Measurements from ENCODE around the gene DBN1. TPM values are rescaled to one million over a fixed set of nuclear protein-coding genes. Genes with fewer than 3 reads are reported as not detected.
A peak's percentile ranks its signal among the peaks of the same experiment; 100 is the strongest.

Gene DBN1
- total RNA-seq, 1 experiment from 2014 or later, result 127 TPM

- no TSS peak for BruUV-seq (replicated peaks)
- intact Hi-C loops (cut with micrococcal nuclease), result loop anchor here (1.0 to 5.0 kb wide), 4 partner anchors 26 to 195 kb away; partner anchors contain the start of genes PRELID1 and RAB24
Measured at GRCh38 chr5:177497292-177498012, 24.0 kb upstream of the DBN1 start, which contains the start of gene PDLIM7. PDLIM7 (minus strand) TSS chr5:177497604; CDS start chr5:177496512, 1,092 bp downstream.

GRCh38 chr5:177496727-177497291 is 23.4 kb upstream of the DBN1 start:
- Histone ChIP-seq H3K36me3 (ENCODE audit: low read depth, low read length) (peaks cover 16% of the 10 kb centered on the region), H3F3A (ENCODE audit: low read length, unreplicated experiment) (peaks cover 4% of the 10 kb centered on the region), H2AFZ (ENCODE audit: low read length) (peak overlapping the region; percentile 42; the same call in 1 of the 2 replicates), H3K27ac (ENCODE audit: low read length) (peak overlapping the region; percentile 93), H3K9me2 (replicated peaks; ENCODE audit: low read length) (no peaks in the 10 kb centered on the region), H3K79me2 (ENCODE audit: low read length) (peaks cover 43% of the 10 kb centered on the region), H3K9ac (ENCODE audit: low read length) (peak overlapping the region; percentile 84), H3K9me3 (ENCODE audit: low read length) (no peaks in the 10 kb centered on the region), H3K4me1 (ENCODE audit: insufficient read depth, low read length) (peaks cover 41% of the 10 kb centered on the region), H3K27me3 (ENCODE audit: low read length) (no peaks in the 10 kb centered on the region), H4K20me1 (ENCODE audit: low read length) (peaks cover 8% of the 10 kb centered on the region; the same call in 1 of the 2 replicates), H3K4me2 (ENCODE audit: low read length) (peak overlapping the region; percentile 99), H3K4me3 (ENCODE audit: low read length) (peak overlapping the region; percentile 76)
- ChIA-PET CTCF (interaction anchor here (0.6 to 1.4 kb wide), 8 partner anchors 25 to 184 kb away, joined by 3 to 7 read pairs (median 4); no protein-coding TSS in a partner anchor), POLR2A (ENCODE audit: unreplicated experiment) (interaction anchor here (0.9 to 1.0 kb wide), 4 partner anchors 24 to 50 kb away, joined by 3 to 6 read pairs (median 4); no protein-coding TSS in a partner anchor)
- TF ChIP-seq CTCF (conservative IDR thresholded peaks at IDR 0.05; ENCODE audit: low read depth, low read length), result no peak
- TF ChIP-seq EZH2phosphoT487 (IDR thresholded peaks at IDR 0.05; ENCODE audit: borderline replicate concordance, low read length), result no peak
- TF ChIP-seq EZH2 (IDR thresholded peaks at IDR 0.05; ENCODE audit: low read length, unreplicated experiment), result no peak
- intact Hi-C loops (cut with micrococcal nuclease), result loop anchor here (1.0 to 5.0 kb wide), 4 partner anchors 26 to 195 kb away; partner anchors contain the start of genes PRELID1 and RAB24
- peak; percentile 90 for DNase-seq
- peak; percentile 45 for ATAC-seq
- no TSS peak for BruUV-seq (replicated peaks)

More at GRCh38 chr5:177497292-177498012, 24.0 kb upstream of the DBN1 start, which contains the start of gene PDLIM7:
- ChIA-PET CTCF (interaction anchor here (0.6 to 1.4 kb wide), 6 partner anchors 40 to 185 kb away, joined by 3 to 7 read pairs (median 4); no protein-coding TSS in a partner anchor), POLR2A (ENCODE audit: unreplicated experiment) (interaction anchor here (0.6 to 1.0 kb wide), 8 partner anchors 25 to 118 kb away, joined by 3 to 6 read pairs (median 3); no protein-coding TSS in a partner anchor)
- Histone ChIP-seq H3K27ac (ENCODE audit: low read length) (peak within 1 kb of the TSS; percentile 93), H2AFZ (ENCODE audit: low read length) (peak within 1 kb of the TSS; percentile 88), H3K27me3 (ENCODE audit: low read length) (no peaks in the 10 kb centered on the region), H3K4me3 (ENCODE audit: low read length) (peak within 1 kb of the TSS; percentile 76), H3K4me1 (ENCODE audit: insufficient read depth, low read length) (peaks cover 41% of the 10 kb centered on the region), H3K9ac (ENCODE audit: low read length) (peak within 1 kb of the TSS; percentile 84), H3K9me2 (replicated peaks; ENCODE audit: low read length) (no peaks in the 10 kb centered on the region), H3K9me3 (ENCODE audit: low read length) (no peaks in the 10 kb centered on the region), H3K79me2 (ENCODE audit: low read length) (peaks cover 39% of the 10 kb centered on the region), H3K4me2 (ENCODE audit: low read length) (peak within 1 kb of the TSS; percentile 99), H3K36me3 (ENCODE audit: low read depth, low read length) (peaks cover 13% of the 10 kb centered on the region), H4K20me1 (ENCODE audit: low read length) (peaks cover 8% of the 10 kb centered on the region; the same call in 1 of the 2 replicates), H3F3A (ENCODE audit: low read length, unreplicated experiment) (peaks cover 4% of the 10 kb centered on the region)
- peak; percentile 24; the same call in 1 of the 2 replicates for TF ChIP-seq CTCF (conservative IDR thresholded peaks at IDR 0.05; ENCODE audit: low read depth, low read length)
- TF ChIP-seq EZH2phosphoT487 (IDR thresholded peaks at IDR 0.05; ENCODE audit: borderline replicate concordance, low read length), result no peak
- DNase-seq (peak; percentile 98), ATAC-seq (peak; percentile 66)

Data from PC-3 (cell line).